ENCODE data around the gene LMX1A. TPM values are rescaled to one million over a fixed set of nuclear protein-coding genes. Genes with fewer than 3 reads are reported as not detected.

Gene LMX1A
- total and polyA plus RNA-seq, 2 of the 13 experiments (the other 11 are each of a cell fraction or from before 2014, with no cell fraction given) = 0.07 TPM; not detected in 1

DNA sequence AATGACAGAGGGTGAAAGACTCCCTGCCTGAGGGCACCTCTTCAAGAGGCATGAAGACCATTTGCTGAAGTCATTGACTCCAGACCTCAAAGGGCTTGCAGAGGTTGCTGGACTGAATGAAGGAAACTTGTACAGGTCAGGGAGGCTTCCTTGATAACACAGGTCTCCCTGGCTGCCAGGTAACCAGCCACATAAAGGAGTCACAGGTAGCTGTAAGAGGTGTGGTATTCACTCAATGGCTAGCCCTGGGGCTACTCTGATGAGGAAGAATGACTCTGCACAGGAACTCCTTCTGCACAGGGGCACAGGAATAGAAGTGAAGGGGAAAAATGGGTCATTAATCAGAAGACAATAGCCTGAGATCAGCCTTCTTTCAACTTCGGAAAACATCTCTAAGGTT, 187.5 kb downstream of the LMX1A start:
- FAIRE-seq = no peak
- BruUV-seq (replicated peaks) = no TSS peak
- H3K9me3 ChIP-seq (ENCODE audit: low read length) = no peaks in the 10 kb centered on the region
- H3K27me3 ChIP-seq (ENCODE audit: control insufficient read depth in 1 of 2, insufficient read depth in 2 of 2, low read length in 2 of 2) = no peaks in the 10 kb centered on the region
- ChIA-PET CTCF (ENCODE audit: low intra/inter-chr PET ratio, low total read pairs) (no interaction called here), POLR2A (no interaction called here)
- H3K36me3 ChIP-seq (replicated peaks in 1 of 2; ENCODE audit: control insufficient read depth in 1 of 2, insufficient read depth in 2 of 2, low read length in 2 of 2) = no peaks in the 10 kb centered on the region
- no peak for TF ChIP-seq RXRB (CRISPR knock-in tag; IDR thresholded peaks at IDR 0.05; ENCODE audit: borderline replicate concordance)
- no peak for TF ChIP-seq ZNF432 (CRISPR knock-in tag; IDR thresholded peaks at IDR 0.05; ENCODE audit: borderline replicate concordance)
- no peak for TF ChIP-seq ZMAT3 (CRISPR knock-in tag; conservative IDR thresholded peaks at IDR 0.05)
- TF ChIP-seq AGO1 (IDR thresholded peaks at IDR 0.05; ENCODE audit: low read depth, low read length, poor library complexity, severe bottlenecking) = no peak
- TF ChIP-seq MBNL3 (CRISPR knock-in tag; conservative IDR thresholded peaks at IDR 0.05) = no peak
- TF ChIP-seq, protein P1, sequence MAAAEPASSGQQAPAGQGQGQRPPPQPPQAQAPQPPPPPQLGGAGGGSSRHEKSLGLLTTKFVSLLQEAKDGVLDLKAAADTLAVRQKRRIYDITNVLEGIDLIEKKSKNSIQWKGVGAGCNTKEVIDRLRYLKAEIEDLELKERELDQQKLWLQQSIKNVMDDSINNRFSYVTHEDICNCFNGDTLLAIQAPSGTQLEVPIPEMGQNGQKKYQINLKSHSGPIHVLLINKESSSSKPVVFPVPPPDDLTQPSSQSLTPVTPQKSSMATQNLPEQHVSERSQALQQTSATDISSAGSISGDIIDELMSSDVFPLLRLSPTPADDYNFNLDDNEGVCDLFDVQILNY (CRISPR knock-in tag; conservative IDR thresholded peaks at IDR 0.05) = no peak
- TF ChIP-seq, protein P2, sequence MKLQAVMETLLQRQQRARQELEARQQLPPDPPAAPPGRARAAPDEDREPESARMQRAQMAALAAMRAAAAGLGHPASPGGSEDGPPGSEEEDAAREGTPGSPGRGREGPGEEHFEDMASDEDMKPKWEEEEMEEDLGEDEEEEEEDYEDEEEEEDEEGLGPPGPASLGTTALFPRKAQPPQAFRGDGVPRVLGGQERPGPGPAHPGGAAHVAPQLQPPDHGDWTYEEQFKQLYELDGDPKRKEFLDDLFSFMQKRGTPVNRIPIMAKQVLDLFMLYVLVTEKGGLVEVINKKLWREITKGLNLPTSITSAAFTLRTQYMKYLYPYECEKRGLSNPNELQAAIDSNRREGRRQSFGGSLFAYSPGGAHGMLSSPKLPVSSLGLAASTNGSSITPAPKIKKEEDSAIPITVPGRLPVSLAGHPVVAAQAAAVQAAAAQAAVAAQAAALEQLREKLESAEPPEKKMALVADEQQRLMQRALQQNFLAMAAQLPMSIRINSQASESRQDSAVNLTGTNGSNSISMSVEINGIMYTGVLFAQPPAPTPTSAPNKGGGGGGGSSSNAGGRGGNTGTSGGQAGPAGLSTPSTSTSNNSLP (IDR thresholded peaks at IDR 0.05; ENCODE audit: low read depth, low read length) = no peak
- TF ChIP-seq ZNF589 (CRISPR knock-in tag; conservative IDR thresholded peaks at IDR 0.05) = no peak
- TF ChIP-seq ZNF644 (CRISPR knock-in tag; IDR thresholded peaks at IDR 0.05; ENCODE audit: low read depth) = no peak
- no peak for TF ChIP-seq RFX1 (IDR thresholded peaks at IDR 0.05)
- no peak for TF ChIP-seq RAD51 (IDR thresholded peaks at IDR 0.05; ENCODE audit: borderline replicate concordance)
- no peak for TF ChIP-seq ZFP82 (CRISPR knock-in tag; IDR thresholded peaks at IDR 0.05; ENCODE audit: borderline replicate concordance)
- no peak for TF ChIP-seq GTF2F1 (IDR thresholded peaks at IDR 0.05; ENCODE audit: low read length)
- no peak for TF ChIP-seq SMAD3 (CRISPR knock-in tag; IDR thresholded peaks at IDR 0.05)
- no peak for TF ChIP-seq PCBP2 (optimal IDR thresholded peaks at IDR 0.05; ENCODE audit: low read depth, low read length, poor library complexity, severe bottlenecking)
- TF ChIP-seq NR1H2 (CRISPR knock-in tag; IDR thresholded peaks at IDR 0.05; ENCODE audit: borderline replicate concordance, low read depth) = no peak
- TF ChIP-seq JDP2 (CRISPR knock-in tag; IDR thresholded peaks at IDR 0.05; ENCODE audit: borderline replicate concordance) = no peak
- WGBS (ENCODE audit: low lambda C conversion rate) = 17% methylated on average over 1 of the region's 1 CpG
- no peaks in the 10 kb centered on the region for H3K4me1 ChIP-seq (ENCODE audit: insufficient read depth, low read length)
- no peak for ATAC-seq
- in situ Hi-C loops (cut with HindIII; ENCODE audit: extremely low pct_ligation_motif_present, low pct_unique_long_range_greater_than_20kb) (no loop called here), intact Hi-C loops (cut with micrococcal nuclease; ENCODE audit: unreplicated experiment) (loop anchor here (10.0 kb wide), 1 partner anchor 56 kb away; no protein-coding TSS in a partner anchor)
- no peak overlapping the region for H3K4me2 ChIP-seq (ENCODE audit: low read depth, low read length)
- H3K79me2 ChIP-seq (ENCODE audit: insufficient read depth, low read length) = no peaks in the 10 kb centered on the region
- no peak overlapping the region for H3K4me3 ChIP-seq (replicated peaks in 1 of 3; ENCODE audit: insufficient read depth in 1 of 3, low read depth in 2 of 3, low read length in 3 of 3)
- no peak overlapping the region for H3K9ac ChIP-seq (ENCODE audit: insufficient read depth, low read depth, low read length)
- H4K20me1 ChIP-seq (ENCODE audit: insufficient read depth, low read length) = no peaks in the 10 kb centered on the region
- no peak overlapping the region for H2AFZ ChIP-seq (ENCODE audit: low read length)
- DNase-seq (ENCODE audit: low spot score) = no peak
- no peak overlapping the region for H3K27ac ChIP-seq (ENCODE audit: extremely low read length, insufficient read depth, low read length)
